Pancreas (tissue), 10 donors: ENCODE data around the gene COG6. TPM values are rescaled to one million over a fixed set of nuclear protein-coding genes. Genes with fewer than 3 reads are reported as not detected.
A peak's percentile ranks its signal among the peaks of the same experiment; 100 is the strongest.

Experiments used
- ATAC-seq, 4 donors: fragments of 200-7000 bp; cut with Tn5 transposase; one replicate each; pipeline versions ENCODE4 v1.8.0 to v1.9.1; 2020; ENCODE audit warnings: mild to moderate bottlenecking in 4 of 4, moderate library complexity in 4 of 4
- DNase-seq, 6 donors: peaks; one replicate each; pipeline ENCODE4 v3.0.0-alpha.2; 2020
- FAIRE-seq: peaks from 2 replicates; lab custom pipeline; 2012; peaks lifted over from hg19 to GRCh38; lab: Jason Lieb, UNC
- H3K27ac ChIP-seq, 4 donors: fragments of 200-600 bp; sonication (generic); 1 replicate in 3 of 4; 2 replicates in 1 of 4; pipeline versions ENCODE4 v1.5.0 to v1.8.0; 2020
- H3K27me3 ChIP-seq, 4 donors: fragments of 200-600 bp; one replicate each; pipeline ENCODE4 v1.8.0; 2021
- H3K36me3 ChIP-seq, 3 donors: fragments of 200-600 bp; sonication (generic) in 1 of 3; one replicate each; pipeline versions ENCODE4 v1.5.0 to v1.8.0; 2020 to 2021
- H3K4me1 ChIP-seq, 3 donors: fragments of 200-600 bp; one replicate each; pipeline ENCODE4 v1.8.0; 2021
- H3K4me3 ChIP-seq, 4 donors: fragments of 200-600 bp; sonication (generic) in 2 of 4; one replicate each; pipeline versions ENCODE4 v1.5.0 to v1.8.0; 2020 to 2021
- H3K9me3 ChIP-seq, 4 donors: fragments of 200-600 bp; one replicate each; pipeline ENCODE4 v1.8.0; 2021
- WGBS, 2 donors: extraction: QIAGEN DNeasy Blood & Tissue Kit; methylation state at CpG; one replicate each; pipeline ENCODE4 v1.1.7; 2013; 5-methylcytosine and 5-hydroxymethylcytosine counted together
- intact Hi-C, 3 donors: fragments of 100-400 bp; cut with DNase I; formaldehyde crosslinking; loops; one replicate each; pipeline versions ENCODE4 v1.11.1 to v1.14.2; 2022
- polyA plus RNA-seq, 2 donors: library from polyadenylated mRNA; stranded (reverse); fragments of 200-250 nt; gene quantifications; one replicate each; pipeline ENCODE4 v1.2.3, GENCODE V29; 2013
- total RNA-seq, 6 donors: library from RNA; stranded (reverse); fragmentation: NEBNext Ultra II Directional in 4 of 6; extraction: Animal tissue kit (Norgen Biotek cat#: 25700) in 4 of 6; gene quantifications; one replicate each; pipeline versions ENCODE4 v1.2.1 to v1.2.4, GENCODE V29; 2021 to 2023
- TF ChIP-seq, protein P1 (sequence below), 4 donors: fragments of 200-600 bp; sonication (generic) in 3 of 4; IDR thresholded peaks; one replicate each; pipeline versions ENCODE4 v1.5.0 to v1.8.0; 2021; ENCODE audit warnings: antibody characterized with exemption in 4 of 4
- donor health status: healthy with polysubstance abuse.
- donor health status: DM: no; HTN: no; CAD: no; lungs with moderate emphysema.
- donor health status: DM: no; HTN: no; CAD: no.
- donor health status: control.
- donor health status: control.
- donor health status: Bipolar disorder and iron deficiency.
- donor health status: DM: yes; HTN: yes; CAD: no.
- donor health status: DM: no; HTN: no; CAD: no.
- donor health status: DM: no; HTN: no; CAD: no.
- donor health status: DM: yes; HTN: yes; CAD: no.

The COG6 gene
- total and polyA plus RNA-seq, 8 donors = 6.7 to 30.7 (median 25.9) TPM

DNA sequence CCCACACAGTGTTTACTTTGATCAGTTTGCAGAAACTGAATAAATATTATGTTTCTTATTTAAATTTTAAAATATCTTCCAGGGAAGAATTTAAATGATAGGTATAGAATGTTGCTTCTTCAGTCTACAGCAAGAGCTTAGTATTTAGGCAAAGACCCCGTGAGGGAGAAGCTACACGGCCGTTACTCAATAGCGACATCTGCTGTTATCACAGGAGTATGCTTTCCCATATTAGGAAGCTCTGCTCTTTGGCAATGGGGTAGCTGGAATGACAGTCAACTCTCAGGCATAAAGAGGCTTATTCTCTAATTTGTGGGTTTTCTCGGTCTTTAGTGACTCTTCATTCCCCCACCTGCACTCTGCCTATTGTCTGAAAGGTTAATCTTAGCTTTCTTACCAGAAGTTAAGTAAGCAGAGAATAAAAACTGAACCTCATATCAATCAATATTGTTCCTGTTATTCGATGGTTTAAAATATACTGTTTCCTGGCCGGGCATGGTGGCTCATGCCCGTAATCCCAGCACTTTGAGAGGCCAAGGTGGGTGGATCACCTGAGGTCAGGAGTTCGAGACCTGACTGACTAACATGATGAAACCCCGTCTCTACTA lies 39.3 kb upstream of the COG6 start:
- intact Hi-C loops = loop anchor here in 1 of 3 donors (10.0 kb wide), 1 partner anchor 471 kb away; no protein-coding TSS in a partner anchor
- 24 to 29% methylated on average over 10 of the region's 10 CpGs for WGBS, 2 donors
- H3K27ac ChIP-seq = no peak overlapping the region
- DNase-seq (peak in 3 of 6 donors; percentile 18 to 33 (median 32)), FAIRE-seq (peak; percentile 95), ATAC-seq (peak; percentile 68 to 97 (median 88))
- TF ChIP-seq, protein P1, sequence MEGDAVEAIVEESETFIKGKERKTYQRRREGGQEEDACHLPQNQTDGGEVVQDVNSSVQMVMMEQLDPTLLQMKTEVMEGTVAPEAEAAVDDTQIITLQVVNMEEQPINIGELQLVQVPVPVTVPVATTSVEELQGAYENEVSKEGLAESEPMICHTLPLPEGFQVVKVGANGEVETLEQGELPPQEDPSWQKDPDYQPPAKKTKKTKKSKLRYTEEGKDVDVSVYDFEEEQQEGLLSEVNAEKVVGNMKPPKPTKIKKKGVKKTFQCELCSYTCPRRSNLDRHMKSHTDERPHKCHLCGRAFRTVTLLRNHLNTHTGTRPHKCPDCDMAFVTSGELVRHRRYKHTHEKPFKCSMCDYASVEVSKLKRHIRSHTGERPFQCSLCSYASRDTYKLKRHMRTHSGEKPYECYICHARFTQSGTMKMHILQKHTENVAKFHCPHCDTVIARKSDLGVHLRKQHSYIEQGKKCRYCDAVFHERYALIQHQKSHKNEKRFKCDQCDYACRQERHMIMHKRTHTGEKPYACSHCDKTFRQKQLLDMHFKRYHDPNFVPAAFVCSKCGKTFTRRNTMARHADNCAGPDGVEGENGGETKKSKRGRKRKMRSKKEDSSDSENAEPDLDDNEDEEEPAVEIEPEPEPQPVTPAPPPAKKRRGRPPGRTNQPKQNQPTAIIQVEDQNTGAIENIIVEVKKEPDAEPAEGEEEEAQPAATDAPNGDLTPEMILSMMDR (IDR thresholded peaks at IDR 0.05) = peak; percentile 52 to 81 (median 71)
- no peak overlapping the region for H3K4me3 ChIP-seq
- H3K36me3 ChIP-seq = no peaks in the 10 kb centered on the region
- H3K9me3 ChIP-seq = no peaks in the 10 kb centered on the region
- no peaks in the 10 kb centered on the region for H3K4me1 ChIP-seq
- peaks cover 0 to 3% (median 0%) of the 10 kb centered on the region in 4 donors for H3K27me3 ChIP-seq

DNA sequence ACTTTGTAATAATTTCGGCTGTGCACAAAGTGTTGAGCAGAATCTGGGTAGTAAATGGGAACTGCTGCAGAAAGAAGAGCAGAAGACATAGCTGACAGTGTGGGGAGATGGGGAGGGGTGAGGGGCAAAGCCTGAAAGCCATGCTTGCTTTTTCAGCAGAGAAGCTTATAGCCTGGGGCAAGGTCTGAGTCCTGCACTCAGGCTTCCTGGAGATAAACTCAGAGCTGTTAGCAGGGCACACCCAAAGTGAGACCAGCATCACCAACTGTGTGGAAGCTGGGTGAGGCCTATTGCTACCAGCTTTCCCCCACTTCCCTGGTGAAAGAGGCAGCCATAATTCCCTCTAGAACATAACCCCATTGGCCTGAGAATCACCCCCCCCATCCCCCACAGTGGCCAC lies 36.9 kb upstream of the COG6 start:
- TF ChIP-seq, protein P1 (IDR thresholded peaks at IDR 0.05) = no peak
- Histone ChIP-seq H3K9me3 (no peaks in the 10 kb centered on the region), H3K4me3 (no peak overlapping the region), H3K27me3 (no peaks in the 10 kb centered on the region), H3K27ac (no peak overlapping the region), H3K36me3 (no peaks in the 10 kb centered on the region), H3K4me1 (no peaks in the 10 kb centered on the region)
- DNase-seq (no peak), FAIRE-seq (no peak), ATAC-seq (no peak)
- intact Hi-C loops = loop anchor here in 1 of 3 donors (10.0 kb wide), 1 partner anchor 474 kb away; no protein-coding TSS in a partner anchor
- 48 to 57% methylated on average over 1 of the region's 1 CpG for WGBS, 2 donors

DNA sequence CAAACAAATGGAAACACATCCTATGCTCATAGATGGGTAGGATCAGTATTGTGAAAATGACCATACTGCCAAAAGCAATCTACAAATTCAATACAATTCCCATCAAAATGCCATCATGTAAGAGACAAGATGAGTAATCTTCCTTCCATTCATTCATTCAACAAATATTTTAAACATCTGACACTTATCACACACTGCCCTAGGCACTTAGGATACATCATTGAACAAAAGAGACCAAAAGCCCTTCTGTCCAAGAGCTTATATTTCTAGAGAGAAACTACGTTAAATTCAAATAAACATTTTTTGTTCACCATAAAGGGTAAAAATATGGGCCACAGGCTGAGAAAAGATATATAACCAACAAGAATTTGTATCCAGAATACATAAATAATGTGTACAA lies 32.0 kb upstream of the COG6 start:
- Histone ChIP-seq H3K4me3 (no peak overlapping the region), H3K4me1 (no peaks in the 10 kb centered on the region), H3K9me3 (no peaks in the 10 kb centered on the region), H3K27ac (no peak overlapping the region), H3K36me3 (no peaks in the 10 kb centered on the region), H3K27me3 (no peaks in the 10 kb centered on the region)
- TF ChIP-seq, protein P1 (IDR thresholded peaks at IDR 0.05) = no peak
- DNase-seq (no peak), FAIRE-seq (no peak), ATAC-seq (no peak)
- 83 to 95% methylated on average over 1 of the region's 1 CpG for WGBS, 2 donors
- intact Hi-C loops = no loop called here

DNA sequence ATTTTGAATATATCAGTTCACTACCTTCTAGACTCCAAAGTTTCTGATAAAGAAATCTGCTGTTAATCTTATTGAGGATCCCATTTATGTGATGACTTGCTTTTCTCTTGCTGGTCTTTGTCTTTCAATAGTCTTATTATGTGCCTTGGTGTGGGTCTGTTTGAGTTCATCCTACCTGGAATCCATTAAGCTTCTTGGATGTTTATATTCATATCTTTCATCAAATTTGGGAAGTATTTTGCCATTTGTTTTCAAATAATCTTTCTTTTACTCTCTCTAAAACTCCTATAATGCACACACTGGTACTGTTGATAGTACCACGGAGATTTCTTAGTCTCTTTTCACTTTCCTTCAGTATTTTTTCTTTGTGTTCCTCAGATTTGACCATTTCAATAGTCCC lies 24.2 kb upstream of the COG6 start:
- no peak for ATAC-seq
- DNase-seq = no peak
- WGBS, 2 donors = 58 to 65% methylated on average over 1 of the region's 1 CpG
- Histone ChIP-seq H3K4me3 (no peak overlapping the region), H3K27me3 (peaks cover 0 to 3% (median 0%) of the 10 kb centered on the region in 4 donors), H3K4me1 (no peaks in the 10 kb centered on the region), H3K9me3 (no peaks in the 10 kb centered on the region), H3K27ac (no peak overlapping the region), H3K36me3 (no peaks in the 10 kb centered on the region)
- intact Hi-C loops = no loop called here
- FAIRE-seq = no peak
- TF ChIP-seq, protein P1 (IDR thresholded peaks at IDR 0.05) = no peak

DNA sequence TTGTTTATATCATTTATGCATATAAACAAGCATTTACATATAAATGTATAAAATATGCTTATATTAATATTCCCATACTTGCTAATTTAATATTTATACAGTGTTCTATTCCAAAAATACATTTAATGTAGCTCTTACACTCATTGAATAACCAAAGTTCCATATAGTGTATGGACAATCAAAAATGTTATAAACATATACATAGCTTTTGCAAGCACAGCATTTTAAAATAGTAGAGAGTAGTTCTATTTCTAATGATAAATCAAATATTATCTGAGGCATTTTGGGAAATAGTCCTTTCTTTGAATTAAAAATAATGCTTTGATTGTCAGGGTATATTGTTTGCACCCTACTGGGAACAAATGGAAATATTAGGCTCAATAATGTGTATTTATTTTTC lies 22.5 kb upstream of the COG6 start:
- DNase-seq (no peak), ATAC-seq (no peak), FAIRE-seq (peak; percentile 45)
- TF ChIP-seq, protein P1 (IDR thresholded peaks at IDR 0.05) = no peak
- no peak overlapping the region for H3K4me3 ChIP-seq
- intact Hi-C loops = no loop called here
- H3K36me3 ChIP-seq = no peaks in the 10 kb centered on the region
- H3K4me1 ChIP-seq = no peaks in the 10 kb centered on the region
- no peak overlapping the region for H3K27ac ChIP-seq
- H3K9me3 ChIP-seq = no peaks in the 10 kb centered on the region
- H3K27me3 ChIP-seq = peaks cover 0 to 3% (median 0%) of the 10 kb centered on the region in 4 donors
